NOMO-1 treated with DMSO at 0.1 percent for 48 hours (cell line): ENCODE measurements around the gene IDH3A.

ENCODE experiments used
- DNase-seq: peaks from one replicate; lab custom pipeline; 2025; ENCODE audit not compliant: unreplicated experiment; lab: John Stamatoyannopoulos, UW

The IDH3A gene

DNA sequence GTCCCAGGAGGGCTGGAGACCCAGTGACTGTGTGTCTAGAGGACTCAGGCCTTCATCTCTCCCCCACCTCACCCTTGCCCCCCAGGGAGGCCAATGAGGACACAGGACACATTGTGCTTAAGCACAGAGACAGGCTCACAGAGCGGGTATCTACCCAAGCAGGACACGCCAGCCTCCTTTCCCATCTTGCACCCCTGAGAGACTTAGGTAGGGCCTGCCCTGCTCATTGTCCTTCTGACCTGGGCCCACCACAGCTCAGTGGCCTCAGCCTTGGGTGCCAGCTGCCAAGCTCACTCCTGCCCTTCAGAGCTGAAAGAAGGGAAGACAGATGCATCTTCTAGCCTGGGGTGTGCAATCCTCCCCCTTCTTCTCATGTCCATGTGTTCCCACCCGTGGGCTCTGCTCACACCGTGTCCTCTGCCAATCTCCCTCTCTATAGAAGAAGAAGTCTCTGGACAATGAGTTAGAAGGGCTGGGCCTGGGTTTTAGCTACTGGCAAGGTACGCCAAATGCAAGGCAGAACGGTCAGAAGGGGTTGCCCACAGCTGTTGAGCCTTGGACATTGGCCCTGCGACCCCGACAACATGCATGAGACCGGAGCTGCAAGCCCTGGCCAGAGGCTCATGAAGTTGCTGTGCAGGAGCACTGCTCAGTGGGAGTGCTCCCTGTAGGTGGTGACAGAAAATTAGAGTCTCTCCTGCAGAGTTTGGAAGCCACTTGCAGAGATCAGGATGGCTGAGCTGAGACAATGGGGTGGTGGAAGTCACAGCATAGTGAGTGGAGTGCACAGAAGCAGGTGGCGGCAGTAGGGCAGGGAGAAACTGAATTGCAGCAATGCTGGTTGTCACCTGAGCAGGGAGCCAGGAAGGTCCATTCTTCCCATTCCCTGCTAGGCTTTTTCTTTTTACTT is 52.4 kb downstream of the IDH3A start:
- DNase-seq = no peak

DNA sequence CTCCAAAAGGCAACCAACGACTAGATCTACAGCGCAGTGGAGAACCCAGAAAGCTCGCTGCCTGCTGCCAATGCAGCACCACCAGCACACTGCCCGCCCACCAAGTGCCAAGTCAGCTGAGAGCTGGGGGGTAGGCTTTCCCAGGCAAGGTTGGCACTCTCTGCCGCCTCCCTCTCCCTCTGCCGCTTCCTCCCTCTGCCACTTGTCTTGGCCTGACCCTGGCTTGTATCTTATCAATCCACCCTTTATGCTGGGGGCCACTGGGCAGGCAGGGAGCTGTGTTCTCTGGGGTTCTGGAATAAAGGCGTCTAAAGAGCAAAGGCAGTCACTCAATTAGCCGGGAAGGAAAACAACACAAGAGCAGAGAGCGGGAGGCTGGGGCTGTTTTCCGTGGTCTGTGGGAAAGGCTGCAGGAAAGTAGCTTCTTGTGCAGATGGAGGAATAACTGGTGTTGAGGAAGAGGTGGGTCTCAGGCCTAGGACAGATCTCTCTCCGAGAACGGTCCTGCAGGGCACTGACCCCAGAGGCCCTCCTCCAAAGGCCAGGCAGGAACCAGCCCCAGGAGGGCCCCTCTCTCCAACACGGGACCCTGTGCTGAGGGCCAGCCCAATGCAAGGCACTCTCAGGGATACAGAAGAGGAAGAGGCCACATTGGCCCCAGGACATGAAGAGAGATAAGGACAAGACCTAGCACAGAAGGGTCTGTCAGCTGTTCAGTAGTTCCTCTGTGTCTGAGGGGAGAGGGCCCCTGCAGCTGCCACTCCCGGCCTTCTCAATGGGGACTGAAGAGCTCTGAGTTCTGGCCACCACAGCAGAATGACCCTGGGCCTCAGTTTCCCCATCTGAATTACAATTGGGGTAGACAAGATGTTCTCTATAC is 54.4 kb downstream of the IDH3A start:
- no peak for DNase-seq

DNA sequence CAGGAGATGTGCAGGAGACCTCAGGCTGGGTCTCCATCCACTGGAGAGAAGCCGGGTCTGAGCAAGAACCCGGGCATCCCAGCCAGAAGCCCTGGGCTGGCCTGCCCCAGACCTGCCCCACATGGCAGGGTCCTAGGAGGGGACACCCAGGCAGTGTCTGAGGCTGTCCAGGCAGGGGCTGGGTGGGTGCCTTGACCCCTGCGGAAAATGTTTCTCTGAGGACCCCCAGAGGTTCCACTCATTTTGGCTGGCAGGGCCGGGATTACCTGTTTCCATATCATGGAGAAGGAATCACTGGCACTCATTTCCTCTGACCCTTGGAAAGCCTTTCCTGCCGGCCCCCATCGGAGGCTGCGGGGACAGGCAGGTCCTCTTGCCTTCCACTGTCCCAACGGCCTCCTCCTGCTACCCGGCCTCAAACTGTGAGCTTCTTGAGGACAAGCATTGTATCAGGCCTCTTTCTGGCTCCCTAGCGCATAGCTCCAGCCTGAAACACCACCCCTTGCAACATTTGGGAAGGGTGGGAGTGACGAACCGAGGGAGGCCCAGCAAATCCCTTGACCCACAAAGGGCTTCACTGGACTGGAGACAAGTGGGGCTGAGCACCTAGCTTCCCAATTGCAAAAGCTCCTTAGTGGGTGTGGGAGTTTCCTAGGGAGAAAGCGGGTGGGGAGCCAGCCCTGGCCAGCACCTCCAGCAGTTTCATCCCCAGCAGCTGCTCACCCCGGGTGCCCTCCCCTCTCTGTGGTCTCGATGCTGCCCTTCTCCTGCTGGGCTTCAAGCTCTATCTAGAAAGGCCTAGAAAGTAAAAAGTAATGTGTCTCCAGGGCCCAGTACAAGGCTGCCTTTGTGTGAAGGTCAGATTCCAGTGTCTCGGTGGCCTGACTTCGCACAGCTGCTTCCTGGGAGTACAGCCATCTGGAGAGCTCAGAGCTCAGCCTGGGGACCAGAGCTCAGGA is 55.5 kb downstream of the IDH3A start:
- no peak for DNase-seq

DNA sequence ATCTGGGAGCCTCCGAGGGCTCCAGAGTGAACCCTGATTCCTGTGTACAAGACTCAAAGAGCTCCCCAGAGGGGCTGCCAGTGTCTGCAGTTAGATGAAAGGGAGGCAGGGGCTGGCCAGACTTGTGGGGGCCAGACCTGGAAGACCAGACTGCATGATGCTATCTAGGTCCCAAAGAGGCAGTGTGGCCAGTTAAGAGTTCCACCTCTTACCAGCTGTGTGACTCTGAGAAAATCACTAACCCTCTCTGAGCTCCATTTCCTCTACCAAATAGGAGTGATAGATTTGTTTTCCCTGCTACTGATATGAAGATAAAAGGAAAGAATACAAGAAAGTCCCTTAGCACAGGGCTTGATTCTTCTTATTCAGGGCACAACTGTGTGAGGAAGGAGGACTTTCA is 56.2 kb downstream of the IDH3A start:
- DNase-seq = no peak

DNA sequence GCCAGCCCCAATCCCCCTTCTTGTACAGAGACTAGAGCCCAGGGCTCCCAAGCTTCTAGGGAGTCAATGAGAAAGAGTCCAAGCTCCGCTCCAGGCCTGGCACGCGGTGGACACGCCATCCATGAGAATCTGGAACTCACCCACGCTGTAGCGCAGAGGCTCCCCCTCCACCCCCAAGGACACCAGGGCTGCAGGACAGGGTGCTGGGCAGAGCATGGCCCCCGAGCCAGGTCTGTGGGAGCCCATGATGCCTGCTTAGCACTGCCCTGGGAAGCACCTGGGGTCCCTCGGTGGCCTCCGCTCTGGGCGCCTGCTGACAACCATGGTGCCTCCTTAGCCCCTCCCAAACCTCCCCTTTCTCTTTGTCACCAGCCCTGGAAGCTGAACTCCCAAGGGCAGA is 56.7 kb downstream of the IDH3A start:
- no peak for DNase-seq

DNA sequence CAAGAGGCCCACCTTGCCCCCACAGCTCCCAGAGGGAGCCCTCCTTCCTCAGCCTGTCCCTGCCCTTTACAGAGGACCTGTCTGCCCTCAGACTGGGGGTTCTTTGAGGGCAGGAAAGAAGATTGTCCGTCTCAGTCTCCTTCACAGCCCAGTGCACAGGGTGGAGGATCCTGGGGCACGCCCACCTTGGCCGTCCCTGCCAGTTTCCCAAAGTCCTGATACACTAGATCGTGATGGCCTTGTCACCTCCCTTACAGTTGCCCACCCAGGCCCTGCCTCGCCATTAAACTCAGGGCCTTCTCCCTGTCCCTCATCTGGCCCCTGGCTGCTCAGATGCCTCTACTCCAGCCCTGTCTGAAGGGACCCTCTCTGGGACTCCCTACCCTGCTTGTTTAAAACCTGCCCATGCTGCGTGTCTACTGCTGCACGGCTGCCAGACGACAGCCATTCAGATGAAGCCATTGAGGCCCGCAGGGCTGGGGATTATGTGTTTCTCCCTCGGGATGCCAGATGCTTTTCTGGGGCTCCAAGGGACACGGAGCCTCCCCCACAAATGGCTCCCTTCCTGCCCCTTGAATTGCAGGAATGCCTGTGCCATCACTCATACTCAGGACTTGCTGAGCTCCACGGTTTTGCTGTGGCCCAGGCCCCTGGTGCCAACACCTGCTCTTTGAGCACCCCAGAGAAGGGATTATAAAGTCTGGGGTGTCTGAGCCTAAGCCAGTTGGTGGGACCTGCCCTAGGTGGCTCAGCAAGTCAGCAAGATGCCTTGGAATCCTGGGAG is 57.4 kb downstream of the IDH3A start:
- no peak for DNase-seq

DNA sequence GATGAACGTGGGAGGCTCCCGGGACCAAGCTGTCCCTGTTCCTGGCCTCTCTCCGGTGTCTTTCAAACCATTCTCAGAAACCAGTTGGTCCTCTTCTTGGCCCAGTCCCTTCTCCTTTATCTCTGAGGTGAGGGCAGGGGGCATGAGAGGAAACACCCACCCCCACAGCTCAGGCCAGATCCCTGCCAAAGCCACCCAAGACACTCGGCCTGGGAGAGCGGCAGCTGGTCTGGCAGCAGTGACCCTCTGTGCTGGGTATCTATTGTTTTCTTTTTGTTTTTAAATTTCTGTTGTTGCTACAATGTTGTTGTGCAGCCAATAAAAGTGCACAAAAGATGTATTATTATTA is 57.9 kb downstream of the IDH3A start:
- DNase-seq = no peak

DNA sequence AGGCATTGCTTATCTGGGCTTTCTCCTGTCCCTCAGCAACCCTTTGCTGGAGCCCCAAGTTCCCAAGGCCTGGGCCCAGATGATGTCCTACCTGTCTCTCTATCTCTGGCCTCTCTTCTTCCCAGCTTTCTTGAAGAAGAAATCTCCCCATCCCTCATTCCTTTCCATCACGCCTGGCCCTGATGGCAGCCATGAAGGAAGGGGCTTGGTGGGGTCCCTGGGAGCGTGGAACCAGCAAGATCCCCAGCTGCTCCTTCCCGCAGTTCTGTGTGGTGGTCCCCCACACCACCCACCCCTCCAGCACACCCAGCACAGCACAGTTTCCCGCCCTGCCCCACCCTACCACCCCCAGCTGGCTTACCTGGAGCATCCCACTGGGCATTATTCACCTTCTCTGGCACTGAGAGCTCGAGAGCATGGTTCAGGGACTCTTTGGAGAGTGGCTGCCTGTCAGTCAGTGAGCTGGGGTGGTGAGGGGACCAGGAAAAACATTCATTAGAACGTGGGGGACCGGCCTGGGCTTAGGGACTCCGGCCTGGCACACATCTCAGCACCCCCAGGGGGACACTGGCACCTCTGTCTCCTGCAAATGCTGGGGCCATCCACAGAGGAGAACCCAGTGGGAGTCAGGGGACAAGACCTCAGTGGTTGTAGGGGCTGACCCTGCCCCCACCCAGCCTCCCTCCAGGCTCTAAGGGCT is 58.6 kb downstream of the IDH3A start:
- DNase-seq = no peak

DNA sequence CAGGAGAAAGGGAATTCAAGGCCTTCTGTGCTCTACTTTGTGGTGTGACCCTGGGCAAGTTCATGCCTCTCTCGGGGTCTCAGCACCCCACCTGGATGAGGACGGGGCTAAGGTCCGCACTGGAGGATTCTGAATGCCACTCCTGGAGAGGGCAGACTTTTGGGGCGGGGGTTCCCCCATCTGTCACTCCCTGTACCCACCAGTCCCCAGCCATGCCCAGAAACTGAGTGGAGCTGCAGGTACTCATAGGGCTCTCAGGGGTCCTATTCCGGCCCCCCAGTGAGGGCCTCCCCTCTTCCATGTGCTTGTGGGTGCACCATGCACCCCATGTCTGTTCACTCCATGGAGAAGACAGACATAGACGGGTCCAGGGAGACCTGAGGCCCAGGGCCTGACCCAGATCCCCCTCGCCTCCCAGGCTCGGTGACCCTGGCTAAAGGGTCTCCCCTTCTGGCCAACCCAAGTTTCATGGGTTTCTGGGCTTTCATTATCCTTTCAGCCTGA is 59.2 kb downstream of the IDH3A start:
- DNase-seq = no peak

DNA sequence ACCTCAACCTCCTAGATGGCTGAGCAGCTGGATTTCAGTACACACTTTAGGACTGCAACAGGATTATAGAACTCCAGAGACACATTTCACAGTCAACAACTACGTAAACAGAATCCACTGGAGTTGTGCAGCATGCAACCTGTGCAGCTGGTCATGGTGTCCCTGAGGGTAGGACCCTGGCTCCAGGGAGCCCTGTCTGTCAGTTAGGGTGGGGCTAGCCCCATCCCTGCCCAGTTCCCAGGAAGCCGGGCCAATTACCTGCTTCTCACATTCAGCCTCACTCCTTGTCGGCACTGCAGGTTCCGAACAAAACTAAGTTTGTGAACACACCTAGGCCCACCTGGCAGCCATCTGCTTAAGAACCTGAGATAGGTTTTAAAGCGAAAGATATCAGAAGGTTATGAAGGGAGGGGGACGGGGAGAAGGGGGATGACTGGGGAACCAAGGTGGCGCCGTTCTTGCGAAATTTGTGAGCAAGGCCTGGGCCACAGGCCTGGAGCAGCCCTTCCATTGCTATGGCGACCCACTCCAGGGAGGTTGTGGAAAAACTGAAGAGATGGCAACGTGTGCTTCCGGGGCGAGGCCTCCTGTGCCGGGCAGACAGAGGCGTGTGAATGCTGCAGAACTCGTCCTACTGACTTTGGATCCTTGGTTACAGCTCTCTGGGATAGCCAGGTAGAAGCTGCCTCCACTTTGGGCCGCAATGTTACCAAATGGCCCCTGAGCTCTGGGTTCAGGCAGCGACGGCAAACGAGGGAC is 59.9 kb downstream of the IDH3A start:
- DNase-seq = no peak

DNA sequence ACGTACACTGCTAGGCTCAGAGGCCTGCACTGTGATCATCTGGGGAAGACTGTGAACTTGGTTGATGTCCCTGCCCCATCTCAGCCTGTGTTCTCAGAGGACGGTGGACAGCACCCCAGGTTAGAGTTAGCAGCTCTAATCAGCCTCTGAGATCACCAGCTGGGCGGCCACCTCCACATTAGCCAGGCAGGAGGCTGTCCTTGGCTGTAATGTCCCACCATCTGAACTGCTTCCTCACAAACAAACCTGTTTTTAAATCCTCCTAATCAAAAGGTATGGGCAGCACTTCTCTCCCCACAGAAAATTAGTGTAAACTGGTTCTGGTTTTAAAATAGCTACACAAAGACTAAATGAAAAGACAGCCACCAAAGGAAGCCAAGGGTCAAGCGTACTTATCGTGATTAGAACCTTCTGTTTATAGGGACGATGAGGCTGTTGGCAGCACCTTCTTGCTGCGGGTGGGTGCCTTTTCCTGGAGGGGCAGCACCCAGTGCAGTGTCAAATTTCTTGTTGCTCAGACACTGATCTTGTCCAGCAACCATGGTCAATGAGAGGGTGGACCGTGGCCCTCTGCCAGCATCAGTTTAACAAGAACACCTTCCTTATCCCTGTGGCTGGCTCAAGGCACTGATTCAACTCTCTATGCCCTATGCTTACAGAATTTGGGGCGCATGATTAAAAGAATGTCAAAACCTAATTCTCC is 60.6 kb downstream of the IDH3A start:
- no peak for DNase-seq

DNA sequence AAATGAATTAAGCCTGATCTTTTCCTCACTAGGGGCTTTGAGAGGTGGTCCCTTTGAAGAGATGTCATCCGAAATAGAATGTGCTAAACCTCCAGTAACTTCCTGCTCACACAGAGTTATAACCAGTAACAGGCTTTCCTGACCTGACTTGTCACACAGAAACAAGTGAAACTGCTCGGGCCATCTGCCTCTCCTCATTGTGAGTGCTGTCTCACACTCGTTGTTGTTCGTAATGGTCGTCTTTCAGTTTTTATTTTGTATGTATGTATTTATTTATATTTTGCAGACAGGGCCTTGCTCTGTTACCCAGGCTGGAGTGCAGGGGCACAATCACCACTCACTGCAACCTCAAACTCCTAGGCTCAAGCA is 61.2 kb downstream of the IDH3A start:
- no peak for DNase-seq

DNA sequence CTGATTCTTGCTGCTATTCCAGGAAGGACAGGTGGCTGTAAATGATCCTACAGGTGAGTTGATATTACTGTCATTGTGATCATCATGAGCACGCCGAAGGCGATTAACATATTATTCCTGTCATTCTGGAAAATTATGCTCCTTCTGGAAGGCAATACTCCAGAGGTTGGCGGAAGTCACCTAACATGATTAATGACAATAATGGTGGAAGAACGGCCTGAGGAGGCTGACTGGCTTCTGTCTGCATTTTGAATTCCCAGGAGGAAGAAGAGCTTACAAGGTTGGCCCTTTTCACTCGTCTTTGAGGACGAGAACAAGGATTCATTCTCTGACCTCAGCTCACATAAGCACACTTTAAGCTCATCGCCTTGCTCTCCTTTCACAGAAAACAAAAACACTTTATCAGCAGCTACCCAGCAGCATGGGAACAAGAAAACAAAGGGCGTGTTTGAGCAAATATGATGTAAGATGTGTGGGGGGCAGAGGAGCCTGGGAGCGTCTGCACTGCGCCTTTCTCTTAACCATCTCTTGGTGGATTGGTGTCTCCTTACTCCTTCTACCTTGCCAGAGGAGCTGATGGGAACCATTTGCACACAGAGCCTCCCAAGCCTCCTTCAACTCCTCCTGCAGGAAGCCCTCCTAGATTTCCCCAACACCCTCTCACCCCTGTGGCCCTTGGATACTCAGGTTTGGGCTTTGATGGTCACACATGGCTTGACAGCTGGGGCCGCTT is 62.2 kb downstream of the IDH3A start:
- DNase-seq = no peak

DNA sequence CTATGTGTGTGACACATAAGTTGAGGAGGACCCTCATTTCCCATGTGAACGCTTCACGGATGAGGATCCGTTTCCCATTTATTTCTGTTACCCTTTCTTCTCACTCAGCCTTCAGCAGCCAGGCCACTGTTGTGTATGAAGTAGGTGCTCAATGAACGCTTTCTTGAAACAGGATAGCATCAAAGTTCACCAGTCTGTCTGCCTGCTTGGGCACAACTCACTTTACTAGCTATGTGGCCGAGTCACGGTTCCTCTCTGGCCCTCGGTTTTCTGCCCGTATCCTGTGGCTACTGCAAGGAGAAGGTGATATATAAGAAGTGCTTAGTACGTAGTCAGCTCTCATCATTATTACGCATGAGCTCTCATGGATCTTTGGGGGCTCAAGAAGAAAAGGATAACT is 62.8 kb downstream of the IDH3A start:
- DNase-seq = no peak

DNA sequence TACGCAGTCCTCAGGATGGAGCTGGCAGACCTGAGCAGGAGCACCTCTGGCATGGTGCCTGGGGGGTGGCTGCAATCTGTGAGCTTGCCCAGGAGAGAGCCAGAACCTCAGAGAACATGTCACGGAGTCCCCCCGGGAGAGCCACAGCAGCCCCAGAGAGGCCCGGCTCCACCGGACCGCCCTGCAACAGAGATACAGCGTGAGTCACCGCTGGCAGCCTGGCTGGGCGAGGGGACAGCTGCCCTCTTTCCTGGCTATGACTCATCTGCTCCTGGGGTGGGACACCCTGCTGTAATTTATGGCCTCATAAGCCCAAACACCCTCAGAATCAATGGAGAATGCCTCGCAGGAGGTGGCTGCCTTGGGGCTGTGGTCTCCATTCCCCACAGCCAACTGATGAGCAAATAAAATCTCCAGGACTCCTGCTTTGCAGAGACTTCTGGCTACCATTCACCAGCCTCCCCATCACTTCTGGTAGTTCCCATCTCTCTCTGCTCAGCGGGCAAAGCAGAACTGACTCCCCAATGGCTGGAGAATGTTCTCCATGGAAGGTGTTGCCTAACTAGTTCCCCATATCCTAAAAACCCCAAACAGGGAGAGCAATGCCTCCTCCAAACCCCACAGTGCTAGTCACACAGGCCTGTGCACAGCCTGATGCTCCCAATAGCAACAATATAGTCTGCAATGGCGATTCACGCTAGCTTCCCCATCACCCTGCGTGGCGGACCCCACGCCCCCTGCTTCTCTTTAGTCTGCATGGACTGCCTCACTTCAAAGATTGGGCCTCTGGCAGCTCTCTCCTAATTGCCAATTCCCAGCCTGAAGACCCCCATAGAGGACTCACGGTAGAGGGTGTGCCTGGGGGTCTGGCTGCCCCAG is 63.6 kb downstream of the IDH3A start:
- DNase-seq = peak; percentile 40

DNA sequence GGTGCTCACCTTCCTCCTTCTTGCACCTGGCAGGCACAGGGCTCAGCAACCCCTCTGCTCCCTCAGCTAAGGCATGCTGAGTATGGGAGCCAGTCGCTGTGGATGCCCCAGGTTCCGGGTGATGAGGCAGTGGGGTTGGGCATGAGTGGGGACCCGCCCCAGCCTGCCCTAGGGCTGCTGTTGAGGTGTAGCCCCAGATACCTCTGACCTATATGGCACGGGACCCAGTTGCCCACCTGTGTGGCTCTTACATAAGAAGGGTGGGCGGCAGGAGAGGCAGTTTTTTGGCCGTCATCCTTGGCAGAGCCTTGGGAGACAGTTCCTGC is 64.2 kb downstream of the IDH3A start:
- DNase-seq = no peak

DNA sequence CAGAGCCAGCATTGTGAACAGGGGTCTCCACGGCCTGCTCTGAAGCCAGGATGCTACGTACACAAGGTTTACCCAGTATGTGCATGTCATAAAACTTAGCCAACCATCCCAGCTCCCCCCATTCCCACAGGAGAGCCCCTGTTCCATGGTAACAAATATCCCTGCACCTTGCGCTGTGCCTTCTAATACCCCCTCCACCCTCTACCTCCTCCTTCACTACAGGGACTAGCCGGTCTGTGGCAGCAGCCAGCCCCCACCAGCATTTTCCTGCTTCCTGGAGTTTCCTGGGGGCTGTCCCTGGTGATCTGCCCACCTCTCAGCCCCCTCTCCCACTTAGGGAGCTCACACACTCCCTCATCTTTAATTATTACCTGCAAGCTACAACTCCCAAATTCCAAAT is 64.8 kb downstream of the IDH3A start:
- no peak for DNase-seq
